SK-N-SH (cell line): ENCODE data around the gene ARF1.

Experiments
- CTCF ChIP-seq: fragments of 200-600 bp; sonication (generic); IDR thresholded peaks from 2 replicates; pipeline ENCODE4 v1.6.1; 2017; ENCODE audit warnings: antibody characterized with exemption, mild to moderate bottlenecking, moderate library complexity
- EP300 ChIP-seq, 2 experiments: IDR thresholded peaks; 2 replicates each; pipeline versions ENCODE4 v1.4.0 to v1.6.1; 2012; ENCODE audit warnings: borderline replicate concordance in 1 of 2, low read depth in 1 of 2, low read length in 1 of 2
- FOXM1 ChIP-seq: IDR thresholded peaks from 2 replicates; pipeline ENCODE4 v1.4.0; 2012; ENCODE audit warnings: low read depth, mild to moderate bottlenecking
- GABPA ChIP-seq: IDR thresholded peaks from 2 replicates; pipeline ENCODE4 v1.4.0; 2012; ENCODE audit warnings: low read depth, mild to moderate bottlenecking
- MAX ChIP-seq: IDR thresholded peaks from 2 replicates; pipeline ENCODE4 v1.4.0; 2012; ENCODE audit warnings: low read depth
- NRF1 ChIP-seq: IDR thresholded peaks from 2 replicates; pipeline ENCODE4 v1.6.1; 2012; ENCODE audit warnings: low read depth, mild to moderate bottlenecking, low read length
- POLR2AphosphoS5 ChIP-seq: IDR thresholded peaks from 2 replicates; pipeline ENCODE4 v1.6.1; 2012; ENCODE audit warnings: low read depth, low read length
- REST ChIP-seq: IDR thresholded peaks from 2 replicates; pipeline ENCODE4 v1.6.1; 2012; ENCODE audit warnings: mild to moderate bottlenecking, low read depth, low read length, moderate library complexity
- SMC3 ChIP-seq: IDR thresholded peaks from 2 replicates; pipeline ENCODE4 v1.6.1; 2012; ENCODE audit warnings: low read depth, low read length, improper control_type of control experiment
- TF ChIP-seq, protein P1 (sequence below): fragments of 150-350 bp; IDR thresholded peaks from 2 replicates; pipeline ENCODE4 v1.6.1; 2017; ENCODE audit warnings: antibody characterized with exemption, low read length, low read depth, borderline replicate concordance

- TF ChIP-seq REST (no peak), NRF1 (no peak), GABPA (no peak), FOXM1 (no peak), CTCF (no peak), EP300 (IDR thresholded peaks at IDR 0.05; ENCODE audit: borderline replicate concordance in 1 of 2, low read depth in 1 of 2, low read length in 1 of 2) (no peak), SMC3 (no peak), MAX (no peak), POLR2AphosphoS5 (no peak)
- TF ChIP-seq, protein P1, sequence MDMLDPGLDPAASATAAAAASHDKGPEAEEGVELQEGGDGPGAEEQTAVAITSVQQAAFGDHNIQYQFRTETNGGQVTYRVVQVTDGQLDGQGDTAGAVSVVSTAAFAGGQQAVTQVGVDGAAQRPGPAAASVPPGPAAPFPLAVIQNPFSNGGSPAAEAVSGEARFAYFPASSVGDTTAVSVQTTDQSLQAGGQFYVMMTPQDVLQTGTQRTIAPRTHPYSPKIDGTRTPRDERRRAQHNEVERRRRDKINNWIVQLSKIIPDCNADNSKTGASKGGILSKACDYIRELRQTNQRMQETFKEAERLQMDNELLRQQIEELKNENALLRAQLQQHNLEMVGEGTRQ = no peak
These were observed 31.8 kb upstream of the ARF1 start for GRCh38 chr1:228050571-228051231.
